Gastrocnemius medialis (tissue), 4 donors: Measurements from ENCODE around the gene ENOSF1.

Experiments
- POLR2A ChIP-seq, 2 donors: fragments of 450-650 bp; IDR thresholded peaks; one replicate each; pipeline ENCODE4 v1.6.1; 2017; ENCODE audit warnings: antibody characterized with exemption in 2 of 2, mild to moderate bottlenecking in 2 of 2, moderate library complexity in 2 of 2
- TF ChIP-seq, protein P1 (sequence below), 5 experiments: fragments of 450-650 bp in 3 of 5; fragments of 200-600 bp in 2 of 5; sonication (generic) in 2 of 5; IDR thresholded peaks in 4 of 5; conservative IDR thresholded peaks in 1 of 5; 1 replicate in 4 of 5; 2 replicates in 1 of 5; pipeline ENCODE4 v1.5.1; 2016 to 2019; ENCODE audit warnings: antibody characterized with exemption in 5 of 5, mild to moderate bottlenecking in 3 of 5, moderate library complexity in 3 of 5

DNA sequence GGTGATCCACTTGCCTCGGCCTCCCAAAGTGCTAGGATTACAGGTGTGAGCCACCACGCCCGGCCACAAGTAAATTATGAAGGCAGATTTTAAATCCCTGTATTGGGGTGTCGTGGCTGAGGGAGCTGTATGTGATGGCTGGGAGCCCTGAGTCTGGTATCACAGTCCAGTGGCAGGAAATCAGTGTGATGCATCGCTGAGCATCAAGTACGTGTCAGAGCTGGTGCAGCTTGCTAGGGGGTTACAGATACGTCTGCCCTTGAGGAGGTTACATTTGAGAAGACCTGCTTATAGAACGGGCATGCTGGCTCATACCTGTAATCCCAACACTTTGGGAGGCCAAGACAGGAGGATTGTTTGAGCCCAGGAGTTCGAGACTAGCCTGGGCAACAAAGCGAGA lies 4.3 kb downstream of the ENOSF1 start:
- TF ChIP-seq, protein P1, sequence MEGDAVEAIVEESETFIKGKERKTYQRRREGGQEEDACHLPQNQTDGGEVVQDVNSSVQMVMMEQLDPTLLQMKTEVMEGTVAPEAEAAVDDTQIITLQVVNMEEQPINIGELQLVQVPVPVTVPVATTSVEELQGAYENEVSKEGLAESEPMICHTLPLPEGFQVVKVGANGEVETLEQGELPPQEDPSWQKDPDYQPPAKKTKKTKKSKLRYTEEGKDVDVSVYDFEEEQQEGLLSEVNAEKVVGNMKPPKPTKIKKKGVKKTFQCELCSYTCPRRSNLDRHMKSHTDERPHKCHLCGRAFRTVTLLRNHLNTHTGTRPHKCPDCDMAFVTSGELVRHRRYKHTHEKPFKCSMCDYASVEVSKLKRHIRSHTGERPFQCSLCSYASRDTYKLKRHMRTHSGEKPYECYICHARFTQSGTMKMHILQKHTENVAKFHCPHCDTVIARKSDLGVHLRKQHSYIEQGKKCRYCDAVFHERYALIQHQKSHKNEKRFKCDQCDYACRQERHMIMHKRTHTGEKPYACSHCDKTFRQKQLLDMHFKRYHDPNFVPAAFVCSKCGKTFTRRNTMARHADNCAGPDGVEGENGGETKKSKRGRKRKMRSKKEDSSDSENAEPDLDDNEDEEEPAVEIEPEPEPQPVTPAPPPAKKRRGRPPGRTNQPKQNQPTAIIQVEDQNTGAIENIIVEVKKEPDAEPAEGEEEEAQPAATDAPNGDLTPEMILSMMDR (IDR thresholded peaks at IDR 0.05 in 4 of 5, conservative IDR thresholded peaks at IDR 0.05 in 1 of 5): no peak
- TF ChIP-seq POLR2A (IDR thresholded peaks at IDR 0.05): no peak
